ENCODE results near the gene HCFC1. TPM values are rescaled to one million over a fixed set of nuclear protein-coding genes. Genes with fewer than 3 reads are reported as not detected.

Gene HCFC1
- total RNA-seq, 1 experiment from 2014 or later = 79.9 TPM

DNA sequence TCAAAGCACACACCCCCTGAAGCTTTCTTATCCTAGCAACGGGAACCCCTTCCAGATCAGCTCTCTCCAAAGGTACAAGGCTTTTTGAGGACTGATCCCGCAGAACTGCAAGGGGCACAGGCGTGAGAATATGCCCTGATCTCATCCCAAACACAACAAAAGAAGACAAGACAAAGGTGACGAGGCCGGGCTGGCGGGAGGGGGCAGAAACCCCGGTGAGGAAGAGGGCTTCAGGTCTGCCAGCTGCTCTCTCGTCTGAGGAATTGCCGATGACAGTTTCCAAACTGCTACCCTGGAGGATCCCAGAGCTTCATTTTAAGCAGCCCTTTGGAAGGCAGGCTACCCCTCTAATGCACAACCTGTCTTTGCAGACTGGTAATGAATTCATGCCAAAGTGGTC is 3.4 kb downstream of the HCFC1 start:
- Histone ChIP-seq H2AFZ (no peak overlapping the region), H3K4me2 (peak overlapping the region; percentile 89; the same call in 1 of the 2 replicates), H3K27ac (no peak overlapping the region), H3F3A (ENCODE audit: insufficient read depth, low read depth) (peaks cover 4% of the 10 kb centered on the region; the same call in 1 of the 2 replicates), H3K9me3 (ENCODE audit: insufficient read depth, low read depth) (no peaks in the 10 kb centered on the region), H3K36me3 (ENCODE audit: low read depth) (no peaks in the 10 kb centered on the region), H3K79me2 (ENCODE audit: low read depth) (peaks cover 64% of the 10 kb centered on the region), H3K4me3 (no peak overlapping the region), H4K20me1 (ENCODE audit: insufficient read depth) (peaks cover 56% of the 10 kb centered on the region), H3K4me1 (replicated peaks; ENCODE audit: insufficient read depth) (no peaks in the 10 kb centered on the region; the same call in 1 of the 2 replicates), H3K27me3 (ENCODE audit: insufficient read depth, low read depth) (no peaks in the 10 kb centered on the region), H3K9me2 (ENCODE audit: insufficient read depth) (no peaks in the 10 kb centered on the region)
- intact Hi-C loops (cut with micrococcal nuclease; ENCODE audit: unreplicated experiment) = no loop called here
- CTCF ChIA-PET = no interaction called here
- POLR2A ChIA-PET (ENCODE audit: unreplicated experiment) = interaction anchor here (0.6 kb wide), 1 partner anchor 99 kb away, joined by 4 read pairs; no protein-coding TSS in a partner anchor
- no peak for TF ChIP-seq EZH2 (IDR thresholded peaks at IDR 0.05; ENCODE audit: low read depth)
- TF ChIP-seq, protein P1, sequence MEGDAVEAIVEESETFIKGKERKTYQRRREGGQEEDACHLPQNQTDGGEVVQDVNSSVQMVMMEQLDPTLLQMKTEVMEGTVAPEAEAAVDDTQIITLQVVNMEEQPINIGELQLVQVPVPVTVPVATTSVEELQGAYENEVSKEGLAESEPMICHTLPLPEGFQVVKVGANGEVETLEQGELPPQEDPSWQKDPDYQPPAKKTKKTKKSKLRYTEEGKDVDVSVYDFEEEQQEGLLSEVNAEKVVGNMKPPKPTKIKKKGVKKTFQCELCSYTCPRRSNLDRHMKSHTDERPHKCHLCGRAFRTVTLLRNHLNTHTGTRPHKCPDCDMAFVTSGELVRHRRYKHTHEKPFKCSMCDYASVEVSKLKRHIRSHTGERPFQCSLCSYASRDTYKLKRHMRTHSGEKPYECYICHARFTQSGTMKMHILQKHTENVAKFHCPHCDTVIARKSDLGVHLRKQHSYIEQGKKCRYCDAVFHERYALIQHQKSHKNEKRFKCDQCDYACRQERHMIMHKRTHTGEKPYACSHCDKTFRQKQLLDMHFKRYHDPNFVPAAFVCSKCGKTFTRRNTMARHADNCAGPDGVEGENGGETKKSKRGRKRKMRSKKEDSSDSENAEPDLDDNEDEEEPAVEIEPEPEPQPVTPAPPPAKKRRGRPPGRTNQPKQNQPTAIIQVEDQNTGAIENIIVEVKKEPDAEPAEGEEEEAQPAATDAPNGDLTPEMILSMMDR (conservative IDR thresholded peaks at IDR 0.05) = no peak
- DNase-seq = no peak
- no TSS peak for BruUV-seq (replicated peaks)

DNA sequence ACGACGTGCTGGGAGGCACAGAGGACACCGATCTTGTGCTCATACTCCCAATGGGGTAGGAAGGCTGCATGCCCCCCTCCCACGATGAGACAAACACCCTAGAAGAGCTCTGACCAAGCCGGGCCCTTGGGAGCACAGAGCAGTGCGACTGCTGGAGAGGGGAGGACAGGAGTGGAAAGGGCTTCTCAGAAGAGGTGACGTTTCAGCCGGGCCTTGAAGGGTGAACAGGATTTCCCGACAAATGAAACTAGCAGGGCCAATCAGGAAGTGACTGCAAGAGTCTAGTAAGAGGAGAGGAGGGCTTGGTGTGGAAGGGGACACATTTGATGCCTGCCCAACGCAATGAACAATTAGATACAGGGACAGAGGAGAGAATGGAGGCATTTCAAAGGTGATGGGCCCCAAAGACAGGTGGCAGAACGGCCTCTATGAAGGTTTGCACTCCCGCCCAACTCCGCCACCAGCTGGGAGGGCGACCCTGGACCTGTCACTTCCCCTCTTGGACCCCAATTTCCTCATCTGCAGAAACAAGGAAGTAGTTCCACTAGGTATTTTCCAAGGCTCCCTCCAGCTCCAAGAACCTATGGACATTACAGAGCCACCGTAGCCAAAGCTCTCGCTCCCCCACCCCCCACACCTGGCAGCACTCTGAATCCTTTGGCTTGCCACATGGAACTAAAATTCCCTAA is 3.9 kb downstream of the HCFC1 start:
- TF ChIP-seq, protein P1 (conservative IDR thresholded peaks at IDR 0.05) = no peak
- no peak for TF ChIP-seq EZH2 (IDR thresholded peaks at IDR 0.05; ENCODE audit: low read depth)
- peaks cover 64% of the 10 kb centered on the region for H3K79me2 ChIP-seq (ENCODE audit: low read depth)
- no peaks in the 10 kb centered on the region for H3K27me3 ChIP-seq (ENCODE audit: insufficient read depth, low read depth)
- ChIA-PET POLR2A (ENCODE audit: unreplicated experiment) (interaction anchor here (0.6 kb wide), 1 partner anchor 99 kb away, joined by 4 read pairs; no protein-coding TSS in a partner anchor), CTCF (no interaction called here)
- no TSS peak for BruUV-seq (replicated peaks)
- H3K27ac ChIP-seq = no peak overlapping the region
- H3K9me2 ChIP-seq (ENCODE audit: insufficient read depth) = no peaks in the 10 kb centered on the region
- H3F3A ChIP-seq (ENCODE audit: insufficient read depth, low read depth) = no peaks in the 10 kb centered on the region
- H3K9me3 ChIP-seq (ENCODE audit: insufficient read depth, low read depth) = no peaks in the 10 kb centered on the region
- no peak overlapping the region for H2AFZ ChIP-seq
- no peak overlapping the region for H3K4me3 ChIP-seq
- H3K4me1 ChIP-seq (replicated peaks; ENCODE audit: insufficient read depth) = no peaks in the 10 kb centered on the region; the same call in 1 of the 2 replicates
- H4K20me1 ChIP-seq (ENCODE audit: insufficient read depth) = peaks cover 56% of the 10 kb centered on the region
- no peaks in the 10 kb centered on the region for H3K36me3 ChIP-seq (ENCODE audit: low read depth)
- H3K4me2 ChIP-seq = no peak overlapping the region
- DNase-seq = no peak
- intact Hi-C loops (cut with micrococcal nuclease; ENCODE audit: unreplicated experiment) = no loop called here

DNA sequence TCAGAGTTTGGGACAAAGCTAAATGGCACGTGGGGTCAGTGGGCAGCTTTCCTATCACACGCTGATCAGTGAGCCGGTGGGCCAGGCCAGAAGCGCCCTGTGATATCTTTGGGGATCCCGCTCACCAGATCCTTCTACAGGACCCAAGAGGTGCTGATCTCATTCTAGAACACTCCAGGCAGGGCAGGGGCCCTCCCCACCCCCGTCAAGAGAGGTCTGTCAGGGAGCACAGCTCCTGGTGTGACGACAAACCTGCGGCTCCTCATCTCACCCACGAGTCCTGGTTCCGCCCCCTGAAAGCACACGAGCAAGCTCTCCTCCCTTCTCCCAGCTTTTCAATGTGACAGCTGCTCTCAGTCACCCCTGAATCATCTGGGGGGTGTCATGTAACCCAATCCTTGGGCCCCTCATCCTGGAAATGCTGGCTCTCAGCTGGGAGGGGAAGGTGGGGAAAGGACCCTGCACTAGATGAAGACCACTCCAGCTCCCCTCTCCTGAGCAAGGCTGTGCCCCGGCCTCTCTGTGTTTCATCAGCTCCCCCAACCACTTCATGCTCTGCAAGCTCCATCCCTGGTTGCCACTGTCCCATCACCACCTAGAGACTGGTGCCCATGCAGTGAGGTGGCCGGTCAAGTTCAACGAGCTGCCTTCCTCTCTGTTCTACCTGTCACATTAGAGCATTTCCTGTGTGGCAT is 4.6 kb downstream of the HCFC1 start:
- H3K27ac ChIP-seq = no peak overlapping the region
- H3F3A ChIP-seq (ENCODE audit: insufficient read depth, low read depth) = no peaks in the 10 kb centered on the region
- no peak overlapping the region for H2AFZ ChIP-seq
- H3K9me2 ChIP-seq (ENCODE audit: insufficient read depth) = no peaks in the 10 kb centered on the region
- H3K9me3 ChIP-seq (ENCODE audit: insufficient read depth, low read depth) = no peaks in the 10 kb centered on the region
- BruUV-seq (replicated peaks) = no TSS peak
- no peak for DNase-seq
- H4K20me1 ChIP-seq (ENCODE audit: insufficient read depth) = peaks cover 56% of the 10 kb centered on the region
- H3K27me3 ChIP-seq (ENCODE audit: insufficient read depth, low read depth) = no peaks in the 10 kb centered on the region
- no peaks in the 10 kb centered on the region for H3K36me3 ChIP-seq (ENCODE audit: low read depth)
- intact Hi-C loops (cut with micrococcal nuclease; ENCODE audit: unreplicated experiment) = no loop called here
- H3K79me2 ChIP-seq (ENCODE audit: low read depth) = peaks cover 64% of the 10 kb centered on the region
- ChIA-PET CTCF (interaction anchor here (0.6 kb wide), 2 partner anchors 56 to 81 kb away, joined by 6 to 9 read pairs; no protein-coding TSS in a partner anchor), POLR2A (ENCODE audit: unreplicated experiment) (no interaction called here)
- TF ChIP-seq, protein P1 (conservative IDR thresholded peaks at IDR 0.05) = no peak
- no peak for TF ChIP-seq EZH2 (IDR thresholded peaks at IDR 0.05; ENCODE audit: low read depth)
- no peak overlapping the region for H3K4me3 ChIP-seq
- H3K4me1 ChIP-seq (replicated peaks; ENCODE audit: insufficient read depth) = no peaks in the 10 kb centered on the region; the same call in 1 of the 2 replicates
- H3K4me2 ChIP-seq = no peak overlapping the region
